Measurements from ENCODE around the gene UNCX. TPM values are rescaled to one million over a fixed set of nuclear protein-coding genes. Genes with fewer than 3 reads are reported as not detected.

Gene UNCX
- total and polyA plus RNA-seq, 2 of the 8 experiments (the other 6 are each of a cell fraction or from before 2014, with no cell fraction given): not detected

- Histone ChIP-seq H4K20me1 (replicated peaks in 1 of 2; ENCODE audit: control insufficient read depth in 1 of 2, insufficient read depth in 2 of 2, low read length in 2 of 2) (no peaks in the 10 kb centered on the region), H3K56ac (replicated peaks; ENCODE audit: insufficient read length, low read depth, low read length) (no peak overlapping the region), H3K9me3 (ENCODE audit: insufficient read depth in 2 of 2, low read depth in 1 of 2, low read length in 1 of 2) (no peaks in the 10 kb centered on the region), H2BK5ac (ENCODE audit: low read depth, low read length) (no peak overlapping the region), H3K14ac (ENCODE audit: insufficient read length) (no peak overlapping the region), H2AK5ac (ENCODE audit: low read depth, low read length) (no peak overlapping the region), H2BK12ac (ENCODE audit: low read depth, low read length) (no peak overlapping the region), H3K36me3 (ENCODE audit: control insufficient read depth in 2 of 4, insufficient read depth in 4 of 4, low read length in 3 of 4) (no peaks in the 10 kb centered on the region), H3K4me3 (ENCODE audit: extremely low read depth in 1 of 4, insufficient read depth in 2 of 4, low read depth in 3 of 4, low read length in 4 of 4) (no peak overlapping the region), H2BK20ac (ENCODE audit: low read length) (no peak overlapping the region), H3K27me3 (replicated peaks in 1 of 4; ENCODE audit: control insufficient read depth in 3 of 4, extremely low read depth in 1 of 4, insufficient read depth in 3 of 4, low read length in 3 of 4) (no peaks in the 10 kb centered on the region), H2BK15ac (ENCODE audit: low read length) (no peak overlapping the region), H3K23me2 (ENCODE audit: low read depth, low read length) (peaks cover 5% of the 10 kb centered on the region; the same call in 1 of the 2 replicates), H4K91ac (replicated peaks; ENCODE audit: insufficient read length, low read length) (no peak overlapping the region), H3K4me1 (replicated peaks in 1 of 4; ENCODE audit: control insufficient read depth in 3 of 4, insufficient read depth in 4 of 4, low read length in 3 of 4) (no peaks in the 10 kb centered on the region), H3K4me2 (ENCODE audit: insufficient read depth in 1 of 2, low read depth in 2 of 2, low read length in 2 of 2) (no peak overlapping the region), H3K4ac (replicated peaks; ENCODE audit: insufficient read length, low read depth, low read length) (no peak overlapping the region), H2AFZ (ENCODE audit: low read length) (no peak overlapping the region), H2BK120ac (replicated peaks; ENCODE audit: low read depth, low read length) (no peak overlapping the region), H3K79me1 (ENCODE audit: low read depth, low read length) (no peaks in the 10 kb centered on the region), H3K27ac (ENCODE audit: low read depth, low read length) (no peak overlapping the region), H3K9ac (replicated peaks in 1 of 4; ENCODE audit: extremely low read depth in 1 of 4, low read depth in 3 of 4, low read length in 3 of 4) (no peak overlapping the region), H3K18ac (ENCODE audit: extremely low read depth, low read length) (no peak overlapping the region), H4K8ac (ENCODE audit: extremely low read depth, insufficient read depth, low read length) (peak overlapping the region; percentile 11; the same call in 1 of the 2 replicates), H3K79me2 (ENCODE audit: control insufficient read depth in 1 of 2, insufficient read depth in 2 of 2, low read length in 2 of 2) (no peaks in the 10 kb centered on the region), H4K5ac (ENCODE audit: insufficient read length, low read depth, low read length) (no peak overlapping the region), H3K23ac (ENCODE audit: insufficient read length) (no peak overlapping the region)
- ChIA-PET CTCF (ENCODE audit: partially characterized antibody) (interaction anchor here (1.4 to 5.1 kb wide), 7 partner anchors 9 to 220 kb away, joined by 4 to 47 read pairs (median 10); no protein-coding TSS in a partner anchor), POLR2A (ENCODE audit: partially characterized antibody) (interaction anchor here (1.1 kb wide), 1 partner anchor 24 kb away, joined by 3 read pairs; no protein-coding TSS in a partner anchor)
- WGBS, 2 experiments (ENCODE audit: extremely low coverage in 1 of 2, insufficient coverage in 1 of 2, insufficient read length in 1 of 2, insufficient replicate concordance in 2 of 2, low coverage in 1 of 2, low lambda C conversion rate in 2 of 2, missing lambda C conversion rate in 1 of 2): 81% methylated on average over 15 of the region's 15 CpGs; no CpG with 5 or more reads in 1 of the 2 experiments
- DNase-seq (ENCODE audit: low read depth in 1 of 2, low spot score in 2 of 2) (no peak), FAIRE-seq (no peak)
These were observed 40.4 kb upstream of the UNCX start for GRCh38 chr7:1192171-1192676.
